GOT3 (cell line): ENCODE results near the gene SDC4.

Experiments
- DNase-seq: peaks from one replicate; lab custom pipeline; 2025; ENCODE audit warnings: mixed read lengths; lab: John Stamatoyannopoulos, UW

SDC4 gene

DNA sequence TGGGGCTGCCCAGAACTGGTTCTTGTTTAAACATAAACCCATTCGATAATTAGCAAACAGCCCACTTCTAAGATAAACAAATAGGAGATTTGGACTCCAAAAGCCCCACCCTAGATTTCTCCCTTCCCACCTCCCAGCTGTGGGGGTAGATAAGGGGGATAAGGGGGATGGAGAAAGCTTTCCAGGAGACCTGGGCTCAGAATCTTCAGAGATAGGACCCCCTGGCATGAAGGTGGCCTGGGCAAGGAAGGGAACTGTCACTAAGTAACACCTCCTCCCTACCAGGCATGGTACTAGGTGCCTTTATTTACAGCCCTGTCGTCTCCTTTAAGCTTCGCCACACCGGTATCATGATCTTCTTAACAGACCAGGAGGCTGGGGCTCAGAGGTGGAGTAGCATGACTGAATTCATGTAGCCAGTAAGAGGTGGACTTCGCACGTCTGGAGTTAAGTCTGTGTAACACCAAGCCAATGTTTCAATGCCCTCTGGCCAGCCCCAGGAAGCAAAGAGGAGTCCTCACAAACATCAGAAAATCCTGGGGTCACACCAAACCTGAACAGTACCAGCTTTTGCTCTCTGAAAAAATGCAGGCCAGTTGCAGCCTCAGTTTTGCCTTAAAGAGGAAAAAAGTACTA lies 4.6 kb downstream of the SDC4 start:
- DNase-seq, result no peak

DNA sequence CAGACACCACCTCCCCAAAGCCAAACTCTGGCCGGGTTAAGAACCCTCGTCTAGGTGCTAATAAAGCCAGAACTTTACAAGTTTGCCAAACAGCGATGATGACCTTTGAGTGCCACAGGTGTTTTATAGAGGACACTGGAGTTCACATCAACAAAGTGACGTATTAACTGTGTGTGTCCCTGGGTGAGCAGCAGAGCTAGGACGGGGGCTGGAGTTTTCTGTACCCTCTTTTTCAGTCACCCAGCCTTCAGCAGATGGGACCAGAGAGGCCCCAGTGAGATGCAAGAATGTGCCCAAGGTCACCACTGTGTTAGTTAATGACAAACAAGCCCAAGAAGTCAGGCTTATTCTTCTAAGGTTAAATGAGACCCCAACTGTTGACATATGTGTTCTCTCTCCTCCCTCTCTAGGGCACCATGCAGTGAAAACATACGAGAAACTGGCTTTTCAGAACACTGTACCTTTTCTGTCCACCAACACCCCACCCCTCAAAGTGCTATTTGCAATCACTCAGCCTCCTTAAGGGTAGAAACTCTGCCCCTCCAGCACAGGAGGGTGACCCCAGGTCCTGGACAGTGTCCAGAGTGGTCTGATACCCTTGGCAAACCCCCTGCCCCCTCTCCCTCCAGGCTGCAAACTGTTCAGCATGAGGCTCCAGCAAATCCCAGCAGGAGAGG lies 5.2 kb downstream of the SDC4 start:
- DNase-seq, result no peak

DNA sequence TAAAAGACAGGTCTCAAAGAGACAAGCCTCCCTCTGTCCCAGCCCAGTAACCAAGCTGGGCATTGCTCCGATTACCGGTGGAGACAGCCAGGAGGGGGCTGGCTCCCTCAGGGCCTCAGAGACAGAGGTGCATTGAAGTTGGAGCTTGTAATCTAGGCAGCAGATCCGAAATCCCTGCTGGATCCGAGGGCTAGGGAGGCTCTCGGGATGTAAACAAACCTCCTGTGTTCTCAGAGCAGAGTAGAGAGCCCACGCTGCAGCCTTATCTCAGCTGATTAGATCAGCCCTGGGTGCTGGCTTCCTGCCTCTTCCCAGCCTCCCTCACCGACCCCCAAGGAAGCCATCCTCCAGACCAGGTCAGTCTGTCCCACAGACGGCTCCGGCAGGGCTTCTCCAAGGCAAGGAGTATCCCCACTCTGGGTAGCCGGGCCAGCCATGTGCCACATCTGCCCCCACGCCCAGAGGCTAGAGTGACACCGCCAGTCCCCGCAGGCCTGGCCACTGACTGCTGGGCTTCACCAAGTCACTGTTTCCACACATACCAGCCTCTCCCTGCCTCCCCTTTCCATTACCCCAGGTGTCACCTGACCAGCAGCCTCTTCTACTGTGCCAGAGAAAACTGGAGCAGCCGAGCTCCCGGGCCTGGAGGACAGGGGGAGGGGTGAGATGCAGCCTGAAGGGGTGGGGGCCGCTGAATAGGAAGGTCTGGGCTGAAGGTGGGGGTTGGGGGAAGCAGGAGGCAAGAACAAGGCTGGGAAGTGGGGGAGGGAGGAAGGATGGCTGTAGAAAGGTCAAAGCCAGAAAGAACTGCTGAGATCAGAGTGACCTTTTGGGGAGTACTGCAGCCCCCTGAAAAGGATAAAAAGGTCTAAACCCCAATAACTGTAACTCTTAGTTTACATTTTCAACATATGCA lies 6.0 kb downstream of the SDC4 start:
- no peak for DNase-seq

DNA sequence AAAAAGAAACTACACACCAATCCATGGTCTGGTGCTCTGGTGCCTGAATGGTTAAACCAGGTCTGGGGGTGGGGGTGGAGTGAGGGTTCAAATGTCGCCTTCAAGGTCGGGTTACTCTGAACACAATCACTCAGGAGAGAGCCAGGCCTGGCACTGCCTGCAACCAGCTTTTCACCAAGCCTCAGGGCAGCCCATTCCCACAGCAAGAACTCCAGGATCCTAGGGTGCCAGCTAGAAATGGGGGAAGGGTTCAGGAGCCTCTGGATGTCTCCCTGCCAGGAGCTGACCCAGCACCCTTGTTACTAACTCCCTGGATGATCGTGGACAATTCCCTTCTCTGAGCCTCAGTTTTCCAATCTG lies 6.7 kb downstream of the SDC4 start:
- no peak for DNase-seq

DNA sequence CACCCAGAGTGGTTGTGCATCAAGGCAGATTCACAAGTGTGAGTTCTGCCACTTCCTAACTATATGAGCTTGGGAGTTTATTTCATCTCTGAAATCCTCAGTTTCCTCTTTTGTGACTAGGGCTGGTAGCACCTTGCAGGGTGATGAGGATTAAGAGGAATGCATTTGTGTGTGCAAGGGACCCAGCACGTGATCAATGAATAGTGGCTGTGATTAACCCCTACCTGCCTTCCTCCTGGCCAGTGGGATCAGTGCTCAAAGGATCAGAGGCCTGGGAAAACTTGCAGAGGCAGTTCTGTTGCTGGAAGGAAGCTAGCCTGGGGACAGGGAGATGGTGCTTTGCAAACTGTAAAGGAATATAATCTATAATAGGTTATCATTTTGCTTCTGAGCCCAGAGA lies 7.3 kb downstream of the SDC4 start:
- no peak for DNase-seq

DNA sequence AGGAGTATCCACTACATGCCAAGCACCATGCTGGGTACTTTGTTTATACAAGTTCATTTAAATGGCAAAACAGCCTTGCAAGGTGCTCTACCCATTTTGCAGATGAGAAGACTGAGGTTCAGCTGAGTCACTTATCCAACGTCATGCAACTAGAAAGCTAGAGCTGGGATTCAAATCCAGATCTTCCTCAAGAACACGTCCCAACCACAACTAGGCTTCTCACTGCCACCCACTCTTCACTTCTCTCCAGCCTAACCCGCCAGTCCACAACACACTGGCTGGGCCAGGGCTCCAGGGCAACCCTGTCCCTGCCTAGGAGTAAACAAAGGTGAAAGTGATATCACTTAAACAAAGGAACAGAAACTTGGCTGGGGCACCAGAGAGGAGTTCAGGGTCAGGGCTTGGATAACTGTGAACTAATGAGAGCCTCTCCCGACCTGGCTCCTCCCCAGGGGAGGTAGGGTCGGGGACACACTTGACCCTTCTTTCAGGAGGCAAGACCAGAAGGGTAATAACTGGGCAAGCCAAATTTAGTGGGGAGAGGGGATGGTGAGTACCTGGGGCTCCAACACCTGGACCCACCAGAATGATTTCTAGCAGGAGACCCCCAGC lies 7.9 kb downstream of the SDC4 start:
- no peak for DNase-seq

DNA sequence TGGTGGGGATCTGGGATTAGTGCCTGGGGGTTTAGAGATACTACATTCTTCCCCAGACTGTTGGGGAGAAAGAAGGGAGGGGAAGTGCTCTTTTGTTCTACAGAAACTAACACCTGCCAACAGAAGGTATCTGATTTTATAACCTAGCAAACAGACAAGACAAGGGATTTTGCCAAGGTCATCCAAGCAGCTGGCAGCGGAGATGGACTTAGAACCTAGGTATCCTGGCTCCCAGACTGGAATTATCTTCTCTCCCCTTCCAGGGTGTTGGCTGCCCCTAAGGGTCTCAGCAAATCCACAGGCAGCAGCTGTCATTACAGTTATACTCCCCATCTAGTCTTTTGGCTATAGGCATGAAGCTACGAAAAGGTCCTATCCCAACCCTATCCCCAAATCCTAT lies 8.4 kb downstream of the SDC4 start:
- no peak for DNase-seq

DNA sequence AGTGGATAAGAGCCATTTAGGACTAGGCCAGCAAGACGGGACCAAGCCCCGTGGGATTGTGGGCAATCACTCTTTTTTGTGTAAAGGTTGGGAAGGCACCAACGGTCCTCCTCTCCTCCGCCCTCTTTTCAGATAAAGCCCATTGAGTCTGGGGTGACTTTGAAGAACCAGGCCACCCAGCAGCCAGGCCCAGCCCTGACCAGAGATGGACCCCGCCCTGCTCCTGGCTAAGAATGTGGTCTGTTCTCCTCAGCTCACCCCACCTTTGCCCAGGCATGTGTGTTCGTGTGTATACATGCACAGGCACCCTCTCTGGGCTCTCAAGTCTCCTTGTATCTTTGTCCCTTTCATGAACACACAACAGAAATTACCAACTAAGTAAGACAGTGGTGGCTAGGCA lies 9.1 kb downstream of the SDC4 start:
- DNase-seq, result no peak

DNA sequence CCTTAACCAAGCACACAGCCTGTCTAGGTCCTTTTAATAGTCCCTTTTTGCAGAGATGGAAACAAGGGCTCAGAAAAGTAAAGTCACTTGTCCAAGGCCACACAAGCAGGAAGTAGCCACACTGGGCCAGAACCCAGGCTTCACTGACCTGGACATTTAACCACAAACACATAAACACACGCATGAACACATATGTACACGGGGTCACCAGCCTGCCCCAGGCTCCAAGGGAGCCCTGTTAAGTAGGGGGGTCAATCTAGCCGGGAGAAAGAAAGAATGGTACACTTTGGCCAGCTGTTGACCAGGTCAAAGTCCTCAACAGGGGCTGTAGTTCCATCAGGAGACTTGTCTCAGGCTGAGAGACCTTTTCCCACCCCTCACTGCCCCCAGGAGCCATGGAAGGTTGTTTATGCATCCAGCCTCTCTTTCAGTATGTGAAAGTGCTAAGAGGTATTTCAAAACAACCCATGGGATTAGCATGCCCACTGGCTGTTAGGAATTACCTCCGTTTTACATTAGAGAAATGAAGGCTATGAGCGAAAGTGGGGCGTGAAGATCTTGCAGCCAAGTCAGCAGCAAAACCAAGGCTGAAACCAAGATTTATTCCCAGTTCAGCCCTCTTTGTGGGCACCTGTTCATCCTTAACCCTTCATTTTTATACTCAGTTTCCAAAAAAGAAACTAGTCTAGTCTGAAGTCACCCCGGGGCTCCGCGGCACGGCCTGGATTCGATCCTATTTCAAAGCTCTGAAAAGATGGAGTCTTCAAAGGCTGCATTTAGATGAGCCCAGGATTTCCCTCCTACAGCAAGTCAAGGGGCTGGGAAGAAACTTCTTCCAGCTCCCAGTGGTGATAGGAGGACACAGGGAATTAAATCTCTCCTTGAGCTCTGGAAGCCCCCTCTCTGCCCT lies 9.8 kb downstream of the SDC4 start:
- DNase-seq, result no peak

DNA sequence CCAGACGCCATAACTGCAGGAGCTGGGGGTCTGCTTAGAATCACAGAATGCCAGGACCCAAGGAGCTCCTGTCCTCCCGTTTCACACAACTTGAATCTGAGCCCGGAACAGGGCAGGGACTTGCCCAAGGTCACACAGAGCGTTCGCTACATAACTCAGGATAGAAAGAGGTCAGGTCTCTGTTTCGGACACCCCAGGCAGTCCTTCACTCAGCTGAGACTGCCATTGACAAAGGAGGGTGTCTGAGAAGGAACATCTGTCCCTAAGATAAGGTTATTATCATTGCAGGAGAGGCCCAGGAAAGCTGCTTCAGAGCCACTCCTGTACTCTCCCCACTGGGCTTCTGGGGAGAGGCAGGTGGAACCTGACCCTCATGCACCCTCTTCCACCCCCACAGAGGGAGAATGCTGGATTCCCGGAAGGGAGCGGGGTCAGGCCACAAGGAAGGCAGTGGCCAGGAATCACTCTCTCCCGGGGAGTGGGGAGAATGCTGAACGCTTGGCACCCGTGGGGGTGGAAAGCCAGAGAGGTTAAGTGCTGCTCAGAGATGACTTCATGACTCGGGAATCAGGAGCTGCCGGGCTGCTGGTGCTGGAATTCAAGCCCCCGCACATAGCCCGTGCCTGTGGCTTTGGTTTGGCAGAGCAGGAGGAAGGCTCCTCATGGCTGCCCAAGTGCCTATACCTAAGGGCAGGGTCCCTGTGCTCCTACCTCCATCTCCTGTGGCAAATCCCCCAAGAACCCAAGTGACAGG lies 10.7 kb downstream of the SDC4 start:
- peak; percentile 40 for DNase-seq

DNA sequence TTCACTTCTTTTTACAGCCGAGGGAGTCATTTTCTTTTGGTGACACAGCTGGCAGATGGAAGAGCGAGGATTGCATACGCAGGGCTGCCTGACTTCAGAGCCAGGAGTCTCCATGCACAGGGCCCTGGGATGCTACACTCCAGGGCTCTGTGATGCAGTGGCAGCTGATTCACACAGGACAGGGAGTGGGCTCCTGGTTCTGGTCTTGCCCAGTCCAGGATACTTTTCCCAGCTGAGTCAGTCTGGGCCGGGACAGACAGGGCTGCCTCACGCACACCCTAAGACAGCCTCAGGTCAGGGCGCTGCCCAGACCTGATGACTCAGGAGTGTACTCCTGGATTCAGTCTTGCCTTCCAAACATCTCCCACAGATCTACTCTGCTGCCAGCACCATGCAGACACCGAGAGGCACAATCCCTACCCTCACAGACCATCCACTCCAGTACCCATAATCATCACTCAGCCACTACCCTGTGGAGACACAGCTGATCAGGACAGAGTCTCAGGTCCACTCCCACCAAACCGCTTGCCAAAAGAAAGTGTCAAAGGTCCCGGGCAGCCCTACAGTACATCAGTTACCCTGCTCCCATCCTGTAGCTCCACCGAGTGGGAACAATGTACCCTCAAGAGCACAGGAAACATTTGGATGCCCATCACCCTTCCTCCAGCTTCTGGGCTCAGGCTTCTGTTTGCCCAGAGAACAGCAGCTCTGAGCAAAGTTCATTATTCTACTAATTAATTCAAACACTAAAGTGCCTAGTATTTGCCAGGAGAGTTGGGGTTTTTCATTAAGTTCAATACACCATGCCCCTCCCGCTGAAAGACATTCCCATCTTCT lies 11.5 kb downstream of the SDC4 start:
- DNase-seq, result peak; percentile 61

DNA sequence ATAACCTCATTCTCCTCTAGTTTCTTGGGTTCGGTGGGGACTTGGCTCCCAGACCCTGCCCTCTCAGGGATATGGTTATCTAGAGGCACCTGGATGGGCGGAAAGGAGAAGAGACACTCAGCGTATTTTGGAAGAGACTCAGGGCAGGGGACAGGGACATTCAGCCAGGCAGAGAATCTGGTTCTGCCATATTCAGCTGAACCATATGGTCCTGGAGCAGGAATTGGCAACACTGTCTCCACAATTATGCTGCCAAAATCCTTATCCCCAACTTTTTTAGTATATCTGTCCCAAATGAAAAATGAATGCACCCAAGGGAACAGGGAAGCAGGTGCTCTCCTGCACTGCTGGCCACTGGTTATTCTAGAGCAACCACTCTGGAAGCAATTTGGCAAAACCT lies 17.7 kb downstream of the SDC4 start:
- no peak for DNase-seq

DNA sequence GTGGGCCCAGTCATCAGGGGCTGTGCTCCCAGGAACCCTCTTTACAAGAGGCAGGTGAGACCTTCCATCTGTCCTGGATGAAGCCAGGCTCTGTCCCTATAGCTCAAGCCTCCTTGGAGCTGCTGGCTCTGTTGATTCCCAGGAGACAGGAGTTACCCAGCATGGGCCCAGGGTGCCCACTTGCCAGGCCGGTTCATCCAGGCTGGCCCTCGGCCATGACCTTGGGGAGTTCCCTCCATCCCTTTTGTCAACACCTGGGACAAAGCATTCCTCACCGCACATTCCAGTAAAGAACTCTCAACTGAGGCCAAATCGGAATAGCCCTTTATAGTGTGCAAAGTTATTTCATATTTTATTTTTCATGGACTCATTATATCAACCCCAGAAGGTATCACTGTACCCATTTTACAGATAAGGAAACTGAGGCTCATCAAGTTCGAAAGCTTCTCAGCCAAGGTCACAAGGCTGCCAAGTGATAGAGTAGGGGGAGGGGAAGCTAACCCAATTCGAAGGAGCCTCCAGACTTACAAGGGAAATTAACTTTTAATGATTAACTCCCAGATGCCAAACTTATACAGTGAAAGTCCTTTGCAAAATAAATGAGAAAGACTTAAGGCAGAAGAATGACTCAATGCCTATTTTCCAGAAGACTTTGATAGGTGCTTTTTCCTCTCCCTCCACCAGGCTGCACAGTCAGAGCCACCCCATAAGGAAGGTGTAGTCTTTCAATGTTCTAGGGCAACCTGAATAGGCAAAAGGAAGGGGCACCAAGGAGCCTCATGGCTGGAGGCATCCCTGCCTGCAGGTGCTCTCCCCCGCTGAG lies 18.5 kb downstream of the SDC4 start:
- no peak for DNase-seq

DNA sequence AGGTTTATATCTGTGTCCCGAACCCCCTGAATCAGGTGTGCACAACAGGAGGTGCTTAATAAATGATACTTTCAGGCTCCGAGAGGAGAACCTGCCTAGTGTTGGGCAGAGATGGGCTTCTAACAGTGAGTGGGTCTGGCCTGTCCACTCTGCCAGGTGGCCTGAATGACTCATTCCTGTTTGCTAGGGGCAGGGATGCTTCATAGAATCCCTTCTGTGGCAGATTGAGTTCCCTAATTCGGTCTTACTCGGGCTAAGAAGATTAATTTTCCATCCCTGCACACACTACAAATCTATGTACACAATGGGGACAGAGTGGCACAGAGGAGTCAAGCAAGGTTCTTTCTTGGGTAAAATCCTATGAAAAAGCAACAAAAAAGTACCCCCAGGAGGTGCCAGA lies 19.8 kb downstream of the SDC4 start:
- DNase-seq, result no peak

DNA sequence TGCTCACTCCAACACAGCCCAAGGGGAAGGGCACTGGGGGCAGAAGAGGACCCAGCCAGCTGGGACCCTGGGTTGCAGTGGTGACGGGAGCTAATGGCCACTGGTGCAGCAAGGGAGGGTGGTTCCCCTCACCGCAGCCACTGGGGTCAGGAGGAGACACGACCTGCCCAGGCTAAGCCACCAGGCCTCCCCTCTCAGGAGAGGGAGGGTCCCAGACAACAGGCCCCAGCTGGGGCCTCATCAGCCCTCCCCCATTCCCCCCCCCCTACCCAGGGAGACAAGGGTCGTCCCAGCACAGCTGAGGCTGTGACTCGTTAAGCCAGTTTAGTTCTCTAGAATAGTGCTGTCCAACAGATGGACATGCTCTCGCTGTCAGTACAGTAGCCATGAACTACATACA lies 22.9 kb downstream of the SDC4 start:
- no peak for DNase-seq

DNA sequence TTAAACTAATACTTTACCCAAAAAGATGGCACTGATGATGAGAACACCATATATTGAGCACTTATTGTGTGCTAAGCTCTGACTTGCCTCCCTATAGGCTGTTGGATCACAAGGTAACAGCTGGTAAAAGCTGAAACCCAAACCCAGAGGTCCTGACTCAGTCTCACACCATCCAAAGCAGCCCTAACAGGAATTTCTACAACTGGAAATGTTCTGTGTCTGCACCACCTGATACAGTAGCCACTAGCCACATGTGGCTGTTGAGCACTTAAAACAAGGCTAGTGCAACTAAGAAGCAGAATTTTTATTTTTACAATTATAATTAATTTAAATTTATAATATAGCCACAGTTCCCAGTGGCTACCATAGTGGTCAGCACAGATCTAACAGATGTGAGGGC lies 24.5 kb downstream of the SDC4 start:
- DNase-seq, result no peak

DNA sequence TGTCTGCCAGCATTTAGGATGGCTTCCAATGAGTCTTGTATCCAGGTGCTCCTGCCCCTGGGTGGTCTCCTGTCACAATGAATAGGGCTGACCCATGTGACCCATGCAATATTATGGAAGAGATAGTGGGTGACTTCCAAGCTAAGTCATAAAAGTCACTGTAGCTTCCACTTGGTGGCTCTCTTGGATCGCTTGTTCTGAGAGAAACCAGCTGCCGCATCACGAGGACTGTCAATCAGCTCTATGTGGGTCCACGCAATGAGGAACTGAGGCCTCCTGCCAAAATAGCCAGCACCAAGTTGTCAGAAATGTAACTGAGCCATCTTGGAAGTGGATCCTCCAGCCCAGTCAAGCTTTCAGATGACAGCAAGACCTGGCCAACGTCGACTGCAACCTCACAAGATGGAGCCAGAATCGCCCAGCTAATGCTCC lies 25.3 kb downstream of the SDC4 start:
- DNase-seq, result no peak

DNA sequence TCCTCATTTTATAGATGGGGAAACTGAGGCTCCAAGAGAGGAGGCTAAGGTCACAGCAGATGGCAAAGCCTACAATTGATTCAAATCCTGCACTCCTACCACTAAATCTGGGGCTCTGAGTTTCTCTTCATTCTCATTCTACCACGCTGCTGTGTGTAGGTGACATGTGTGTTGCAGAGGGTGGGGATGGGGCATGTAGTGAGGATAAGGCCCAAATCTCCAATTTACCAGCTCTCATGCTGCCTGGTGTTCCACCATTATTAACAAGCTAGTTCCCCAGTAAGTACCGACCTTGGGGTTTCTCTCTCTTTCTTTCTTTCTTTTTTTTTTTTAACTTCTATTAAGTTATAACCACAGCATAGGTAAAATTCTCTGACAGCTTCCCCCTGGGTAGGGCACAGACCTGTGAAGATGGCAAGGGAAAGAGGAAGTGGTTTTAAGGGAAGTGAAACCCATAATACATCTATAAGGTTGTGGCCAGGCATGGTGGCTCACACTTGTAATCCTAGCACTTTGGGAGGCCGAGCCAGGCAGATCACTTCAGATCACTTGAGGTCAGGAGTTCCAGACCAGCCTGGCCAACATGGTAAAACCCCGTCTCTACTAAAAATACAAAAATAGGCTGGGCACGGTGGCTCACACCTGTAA lies 27.2 kb downstream of the SDC4 start:
- DNase-seq, result no peak

DNA sequence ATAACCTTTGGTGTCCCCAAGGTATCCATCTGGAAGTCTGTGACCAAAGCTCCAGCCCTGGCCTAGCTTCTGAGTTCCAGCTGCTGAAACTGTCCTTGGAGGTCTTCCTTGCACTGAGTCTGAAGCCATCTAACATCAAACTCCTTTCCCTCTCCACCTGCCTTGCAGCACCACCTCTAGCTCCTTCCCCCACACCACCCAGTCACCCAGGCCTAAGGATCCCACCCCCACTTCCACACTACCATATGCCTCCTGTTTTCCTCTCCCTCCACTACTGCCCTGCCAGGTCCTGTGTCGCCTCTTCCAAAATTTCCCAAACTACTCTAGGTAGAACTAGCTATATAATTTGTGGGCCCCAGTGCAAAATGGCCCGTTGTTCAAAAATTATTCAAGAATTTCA lies 29.3 kb downstream of the SDC4 start:
- DNase-seq, result no peak
